Neural cell (in vitro differentiated cells): ENCODE results near the gene DNAJA3. TPM values are rescaled to one million over a fixed set of nuclear protein-coding genes. Genes with fewer than 3 reads are reported as not detected.

Experiments
- H2AFZ ChIP-seq: fragments of 200-600, 300-800 bp; sonication (generic), shearing (Covaris generic); 2 replicates; pipeline ENCODE4 v1.6.0; 2014; ENCODE audit warnings: low read depth, mild to moderate bottlenecking, antibody characterized with exemption, low read length, moderate library complexity
- H3F3A ChIP-seq: fragments of 200-600 bp; shearing (Covaris generic); 2 replicates; pipeline ENCODE4 v1.6.1; 2016; ENCODE audit warnings: mild to moderate bottlenecking, moderate library complexity, mixed read lengths, antibody characterized with exemption, low read length; ENCODE audit not compliant: insufficient read depth, poor library complexity, severe bottlenecking
- H3K27ac ChIP-seq: fragments of 200-600, 300-800 bp; sonication (generic), shearing (Covaris generic); 2 replicates; pipeline ENCODE4 v1.5.1; 2014; ENCODE audit warnings: mild to moderate bottlenecking, low read length, moderate library complexity
- H3K27me3 ChIP-seq: fragments of 300-800, 200-600 bp; sonication (generic), shearing (Covaris generic); 2 replicates; pipeline ENCODE4 v1.6.0; 2014; ENCODE audit warnings: mild to moderate bottlenecking, low read depth, low read length, moderate library complexity; ENCODE audit not compliant: insufficient read depth
- H3K36me3 ChIP-seq: fragments of 300-800, 200-600 bp; sonication (generic), shearing (Covaris generic); 2 replicates; pipeline ENCODE4 v1.5.1; 2014; ENCODE audit warnings: mild to moderate bottlenecking, antibody characterized with exemption, low read length, moderate library complexity; ENCODE audit not compliant: insufficient read depth
- H3K4me2 ChIP-seq: fragments of 300-800, 200-600 bp; sonication (generic), shearing (Covaris generic); 2 replicates; pipeline ENCODE4 v1.6.0; 2014; ENCODE audit warnings: mild to moderate bottlenecking, low read length
- H3K4me3 ChIP-seq: fragments of 300-800, 200-600 bp; sonication (generic), shearing (Covaris generic); 2 replicates; pipeline ENCODE4 v1.5.1; 2014; ENCODE audit warnings: mild to moderate bottlenecking, low read length, moderate library complexity
- H3K79me2 ChIP-seq: fragments of 200-600 bp; shearing (Covaris generic); replicated peaks from 2 replicates; pipeline ENCODE4 v1.6.0; 2014; ENCODE audit warnings: mild to moderate bottlenecking, low read length, moderate library complexity; ENCODE audit not compliant: insufficient read depth
- H3K9ac ChIP-seq: fragments of 300-800, 200-600 bp; sonication (generic), shearing (Covaris generic); 2 replicates; pipeline ENCODE4 v1.6.1; 2016; ENCODE audit warnings: mild to moderate bottlenecking, low read length, mixed read lengths
- H3K9me2 ChIP-seq: fragments of 200-600 bp; shearing (Covaris generic); 2 replicates; pipeline ENCODE4 v1.6.1; 2016; ENCODE audit warnings: mild to moderate bottlenecking, low read length, mixed read lengths; ENCODE audit not compliant: insufficient read depth
- H3K9me3 ChIP-seq: fragments of 200-600, 300-800 bp; sonication (generic), shearing (Covaris generic); 2 replicates; pipeline ENCODE4 v1.6.1; 2016; ENCODE audit warnings: mild to moderate bottlenecking, mixed run types, low read length, moderate library complexity, mixed read lengths
- H4K20me1 ChIP-seq: fragments of 200-600 bp; shearing (Covaris generic); 2 replicates; pipeline ENCODE4 v1.6.1; 2016; ENCODE audit warnings: mild to moderate bottlenecking, mixed run types; ENCODE audit not compliant: insufficient read depth
- EP300 ChIP-seq: fragments of 450-650 bp; conservative IDR thresholded peaks from 2 replicates; pipeline ENCODE4 v1.6.1; 2014; ENCODE audit warnings: antibody characterized with exemption, mild to moderate bottlenecking, moderate library complexity; ENCODE audit not compliant: poor library complexity, severe bottlenecking
- EZH2 ChIP-seq: fragments of 200-600, 300-800 bp; shearing (Covaris generic), sonication (generic); IDR thresholded peaks from 2 replicates; pipeline ENCODE4 v1.6.1; 2014; ENCODE audit warnings: antibody characterized with exemption, low read length, borderline replicate concordance, mild to moderate bottlenecking; ENCODE audit not compliant: insufficient read depth, poor library complexity, severe bottlenecking
- MXI1 ChIP-seq: fragments of 450-650 bp; conservative IDR thresholded peaks from 2 replicates; pipeline ENCODE4 v1.6.1; 2014; ENCODE audit warnings: antibody characterized with exemption, mild to moderate bottlenecking; ENCODE audit not compliant: poor library complexity, severe bottlenecking
- POLR2AphosphoS5 ChIP-seq: IDR thresholded peaks from 2 replicates; pipeline ENCODE4 v1.6.1; 2012
- RAD21 ChIP-seq: fragments of 450-650 bp; conservative IDR thresholded peaks from 2 replicates; pipeline ENCODE4 v1.6.1; 2014; ENCODE audit warnings: antibody characterized with exemption, mild to moderate bottlenecking, moderate library complexity
- SMC3 ChIP-seq: fragments of 450-650 bp; conservative IDR thresholded peaks from 2 replicates; pipeline ENCODE4 v1.6.1; 2014; ENCODE audit warnings: antibody characterized with exemption, mild to moderate bottlenecking, moderate library complexity; ENCODE audit not compliant: poor library complexity
- TAF1 ChIP-seq: IDR thresholded peaks from 2 replicates; pipeline ENCODE4 v1.6.1; 2012; ENCODE audit warnings: low read depth
- polyA plus RNA-seq: library from polyadenylated mRNA; depleted of rRNA; stranded (reverse); fragments of >200 nt; gene quantifications from 2 replicates; pipeline ENCODE4 v1.2.3, GENCODE V29; 2014
- TF ChIP-seq, protein P1 (sequence below): IDR thresholded peaks from 2 replicates; pipeline ENCODE4 v1.6.1; 2012; ENCODE audit warnings: borderline replicate concordance
- TF ChIP-seq, protein P2 (sequence below): fragments of 450-650 bp; IDR thresholded peaks from 2 replicates; pipeline ENCODE4 v1.5.1; 2014; ENCODE audit warnings: antibody characterized with exemption, mild to moderate bottlenecking, moderate library complexity; ENCODE audit not compliant: poor library complexity, severe bottlenecking

The DNAJA3 gene
- polyA plus RNA-seq, 1 donor from 2014 or later: 44.8 TPM

DNA sequence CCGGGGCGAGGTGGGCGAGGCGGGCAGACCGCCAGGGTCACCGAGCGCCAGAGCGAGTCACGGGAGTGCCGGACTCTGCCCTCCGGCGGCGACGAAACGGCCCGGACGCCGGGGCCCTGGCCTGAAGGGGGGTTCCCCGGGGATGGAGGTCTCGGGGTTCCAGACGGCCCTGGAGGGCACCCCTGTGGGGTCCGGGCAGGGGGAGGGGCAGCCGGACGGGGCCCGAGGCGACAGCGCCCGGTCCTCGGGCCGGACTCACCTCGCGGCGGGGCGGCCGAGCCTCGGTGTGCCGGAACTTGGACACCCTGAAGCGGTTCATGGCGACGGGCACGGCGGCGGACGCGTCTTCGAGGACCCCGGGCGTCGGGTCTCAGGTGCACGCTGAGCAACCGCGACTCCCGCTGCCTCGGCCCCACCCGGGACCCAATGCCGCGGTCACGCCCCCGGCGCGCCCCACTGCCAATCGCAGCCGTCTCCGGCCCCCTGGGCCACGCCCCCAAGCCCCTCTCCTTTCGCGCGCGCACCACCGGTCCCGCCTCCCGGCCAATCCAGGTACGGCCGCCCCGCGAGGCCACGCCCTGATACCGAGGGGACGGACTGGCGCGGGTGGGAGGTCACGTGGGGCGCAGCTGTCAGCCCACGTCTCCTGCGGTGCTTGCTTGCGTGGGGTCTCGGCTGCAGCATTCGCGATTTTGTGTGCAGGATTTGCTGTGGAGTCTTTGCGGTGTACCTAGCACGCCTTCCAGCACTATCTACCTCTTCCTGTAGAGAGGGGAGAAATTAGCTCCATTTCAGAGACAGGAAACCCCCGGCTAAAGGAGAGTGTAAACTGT, 9.3 kb upstream of the DNAJA3 start, which contains the start of gene CORO7:
TSS of gene CORO7 (minus strand) at position 397 of the 833 bp plus-strand sequence. CDS start at position 319, 78 bp downstream.
- Histone ChIP-seq H3K4me3 (peak within 1 kb of the TSS; percentile 96), H3K36me3 (no peaks in the 10 kb centered on the region), H3K9me2 (no peaks in the 10 kb centered on the region), H3F3A (no peaks in the 10 kb centered on the region), H4K20me1 (no peaks in the 10 kb centered on the region), H3K9ac (peak within 1 kb of the TSS; percentile 76), H3K27ac (peak within 1 kb of the TSS; percentile 62), H3K9me3 (no peaks in the 10 kb centered on the region), H2AFZ (peak within 1 kb of the TSS; percentile 40), H3K79me2 (peaks cover 11% of the 10 kb centered on the region), H3K4me2 (peak within 1 kb of the TSS; percentile 71), H3K27me3 (no peaks in the 10 kb centered on the region)
- TF ChIP-seq MXI1: peak; percentile 78
- TF ChIP-seq EZH2: no peak
- no peak for TF ChIP-seq RAD21
- TF ChIP-seq, protein P1, sequence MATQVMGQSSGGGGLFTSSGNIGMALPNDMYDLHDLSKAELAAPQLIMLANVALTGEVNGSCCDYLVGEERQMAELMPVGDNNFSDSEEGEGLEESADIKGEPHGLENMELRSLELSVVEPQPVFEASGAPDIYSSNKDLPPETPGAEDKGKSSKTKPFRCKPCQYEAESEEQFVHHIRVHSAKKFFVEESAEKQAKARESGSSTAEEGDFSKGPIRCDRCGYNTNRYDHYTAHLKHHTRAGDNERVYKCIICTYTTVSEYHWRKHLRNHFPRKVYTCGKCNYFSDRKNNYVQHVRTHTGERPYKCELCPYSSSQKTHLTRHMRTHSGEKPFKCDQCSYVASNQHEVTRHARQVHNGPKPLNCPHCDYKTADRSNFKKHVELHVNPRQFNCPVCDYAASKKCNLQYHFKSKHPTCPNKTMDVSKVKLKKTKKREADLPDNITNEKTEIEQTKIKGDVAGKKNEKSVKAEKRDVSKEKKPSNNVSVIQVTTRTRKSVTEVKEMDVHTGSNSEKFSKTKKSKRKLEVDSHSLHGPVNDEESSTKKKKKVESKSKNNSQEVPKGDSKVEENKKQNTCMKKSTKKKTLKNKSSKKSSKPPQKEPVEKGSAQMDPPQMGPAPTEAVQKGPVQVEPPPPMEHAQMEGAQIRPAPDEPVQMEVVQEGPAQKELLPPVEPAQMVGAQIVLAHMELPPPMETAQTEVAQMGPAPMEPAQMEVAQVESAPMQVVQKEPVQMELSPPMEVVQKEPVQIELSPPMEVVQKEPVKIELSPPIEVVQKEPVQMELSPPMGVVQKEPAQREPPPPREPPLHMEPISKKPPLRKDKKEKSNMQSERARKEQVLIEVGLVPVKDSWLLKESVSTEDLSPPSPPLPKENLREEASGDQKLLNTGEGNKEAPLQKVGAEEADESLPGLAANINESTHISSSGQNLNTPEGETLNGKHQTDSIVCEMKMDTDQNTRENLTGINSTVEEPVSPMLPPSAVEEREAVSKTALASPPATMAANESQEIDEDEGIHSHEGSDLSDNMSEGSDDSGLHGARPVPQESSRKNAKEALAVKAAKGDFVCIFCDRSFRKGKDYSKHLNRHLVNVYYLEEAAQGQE: peak; percentile 32
- TF ChIP-seq, protein P2, sequence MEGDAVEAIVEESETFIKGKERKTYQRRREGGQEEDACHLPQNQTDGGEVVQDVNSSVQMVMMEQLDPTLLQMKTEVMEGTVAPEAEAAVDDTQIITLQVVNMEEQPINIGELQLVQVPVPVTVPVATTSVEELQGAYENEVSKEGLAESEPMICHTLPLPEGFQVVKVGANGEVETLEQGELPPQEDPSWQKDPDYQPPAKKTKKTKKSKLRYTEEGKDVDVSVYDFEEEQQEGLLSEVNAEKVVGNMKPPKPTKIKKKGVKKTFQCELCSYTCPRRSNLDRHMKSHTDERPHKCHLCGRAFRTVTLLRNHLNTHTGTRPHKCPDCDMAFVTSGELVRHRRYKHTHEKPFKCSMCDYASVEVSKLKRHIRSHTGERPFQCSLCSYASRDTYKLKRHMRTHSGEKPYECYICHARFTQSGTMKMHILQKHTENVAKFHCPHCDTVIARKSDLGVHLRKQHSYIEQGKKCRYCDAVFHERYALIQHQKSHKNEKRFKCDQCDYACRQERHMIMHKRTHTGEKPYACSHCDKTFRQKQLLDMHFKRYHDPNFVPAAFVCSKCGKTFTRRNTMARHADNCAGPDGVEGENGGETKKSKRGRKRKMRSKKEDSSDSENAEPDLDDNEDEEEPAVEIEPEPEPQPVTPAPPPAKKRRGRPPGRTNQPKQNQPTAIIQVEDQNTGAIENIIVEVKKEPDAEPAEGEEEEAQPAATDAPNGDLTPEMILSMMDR: no peak
- no peak for TF ChIP-seq SMC3
- no peak for TF ChIP-seq TAF1
- peak; percentile 26 for TF ChIP-seq EP300
- TF ChIP-seq POLR2AphosphoS5: peak; percentile 85

DNA sequence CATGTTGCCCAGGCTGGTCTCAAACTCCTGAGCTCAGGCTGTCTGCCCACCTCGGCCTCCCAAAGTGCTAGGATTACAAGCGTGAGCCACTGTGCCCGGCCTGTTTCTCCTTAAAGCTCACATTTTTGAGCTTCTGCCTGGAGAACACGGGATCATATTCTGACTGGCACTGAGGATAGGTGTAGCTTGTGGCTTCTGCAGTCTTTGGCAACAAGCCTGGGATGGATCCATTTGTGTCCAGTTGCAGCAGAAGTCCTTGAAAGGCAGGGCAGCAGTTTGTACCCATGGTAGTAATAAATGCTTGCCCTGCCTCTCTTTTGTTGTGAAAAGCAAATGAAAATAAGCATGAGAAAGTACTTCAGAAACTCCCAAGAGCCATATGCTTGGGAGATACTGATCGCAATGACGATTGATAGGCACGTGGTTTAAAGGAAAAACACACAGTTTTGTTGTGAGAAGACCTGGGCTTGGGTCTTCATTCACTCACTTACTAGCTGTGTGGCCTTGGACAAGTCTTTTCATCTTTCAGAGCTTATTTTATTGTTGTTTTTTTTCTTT, 6.2 kb upstream of the DNAJA3 start:
- Histone ChIP-seq H3K4me3 (no peak overlapping the region), H3K9ac (no peak overlapping the region), H4K20me1 (no peaks in the 10 kb centered on the region), H3K27me3 (no peaks in the 10 kb centered on the region), H3K9me3 (no peaks in the 10 kb centered on the region), H3K27ac (no peak overlapping the region), H3K9me2 (no peaks in the 10 kb centered on the region), H3K79me2 (peaks cover 9% of the 10 kb centered on the region), H3F3A (no peaks in the 10 kb centered on the region), H3K4me2 (no peak overlapping the region), H2AFZ (no peak overlapping the region), H3K36me3 (no peaks in the 10 kb centered on the region)
- TF ChIP-seq EZH2 (no peak), TAF1 (no peak), EP300 (no peak), POLR2AphosphoS5 (no peak), MXI1 (no peak), SMC3 (no peak), RAD21 (no peak)
- TF ChIP-seq, protein P2: no peak
- TF ChIP-seq, protein P1: no peak
